HEK293 (cell line): ENCODE measurements around the gene ANKRD31.

Experiments
- CTCF ChIP-seq: fragments of 450-650 bp; formaldehyde crosslinking; IDR thresholded peaks from 2 replicates; pipeline ENCODE4 v1.5.1; 2016; ENCODE audit warnings: missing biosample characterization, missing genetic modification characterization
- TCF7L2 ChIP-seq: IDR thresholded peaks from 2 replicates; pipeline ENCODE4 v1.6.1; 2011; ENCODE audit warnings: low read depth, mild to moderate bottlenecking, inconsistent platforms, low read length, moderate library complexity, borderline replicate concordance
- WT1 ChIP-seq: fragments of 450-650 bp; formaldehyde crosslinking; IDR thresholded peaks from 2 replicates; pipeline ENCODE4 v1.5.1; 2016; ENCODE audit warnings: missing biosample characterization, missing genetic modification characterization
- YY1 ChIP-seq: fragments of 450-650 bp; formaldehyde crosslinking; IDR thresholded peaks from 2 replicates; pipeline ENCODE4 v1.5.1; 2018; ENCODE audit warnings: missing biosample characterization, missing genetic modification characterization
- ZBTB1 ChIP-seq: fragments of 450-650 bp; formaldehyde crosslinking; IDR thresholded peaks from 2 replicates; pipeline ENCODE4 v1.5.1; 2016; ENCODE audit warnings: missing biosample characterization, missing genetic modification characterization
- ZBTB26 ChIP-seq: fragments of 450-650 bp; formaldehyde crosslinking; optimal IDR thresholded peaks from 2 replicates; pipeline ENCODE3; 2016; ENCODE audit warnings: missing biosample characterization, mild to moderate bottlenecking, missing genetic modification characterization
- ZNF23 ChIP-seq: fragments of 450-650 bp; formaldehyde crosslinking; IDR thresholded peaks from 2 replicates; pipeline ENCODE4 v1.5.1; 2016; ENCODE audit warnings: missing biosample characterization, missing genetic modification characterization, borderline replicate concordance
- ZNF274 ChIP-seq, 2 experiments: fragments of 200-500 bp in 1 of 2; fragments of 450-650 bp in 1 of 2; sonication (Bioruptor generic) in 1 of 2; formaldehyde crosslinking in 1 of 2; IDR thresholded peaks; 2 replicates each; pipeline versions ENCODE4 v1.5.1 to v1.6.1; 2014 to 2016; ENCODE audit warnings: borderline replicate concordance in 1 of 2, inconsistent platforms in 1 of 2, low read length in 1 of 2, missing biosample characterization in 1 of 2, missing genetic modification characterization in 1 of 2
- ZNF501 ChIP-seq: fragments of 450-650 bp; formaldehyde crosslinking; IDR thresholded peaks from 2 replicates; pipeline ENCODE4 v1.5.1; 2016; ENCODE audit warnings: missing biosample characterization, missing genetic modification characterization
- ZNF544 ChIP-seq: fragments of 450-650 bp; formaldehyde crosslinking; IDR thresholded peaks from 2 replicates; pipeline ENCODE4 v1.5.0; 2017; ENCODE audit warnings: missing biosample characterization, missing genetic modification characterization
- ZNF670 ChIP-seq: fragments of 450-650 bp; formaldehyde crosslinking; IDR thresholded peaks from 2 replicates; pipeline ENCODE4 v1.5.1; 2016; ENCODE audit warnings: missing biosample characterization, missing genetic modification characterization, low read depth

GRCh38 chr5:75156585-75156984, 80.1 kb downstream of the ANKRD31 start:
- no peak for TF ChIP-seq WT1
- no peak for TF ChIP-seq ZBTB1 (tag by site-specific recombination)
- TF ChIP-seq ZNF274 (IDR thresholded peaks at IDR 0.05; ENCODE audit: low read length): no peak
- TF ChIP-seq ZNF274 (tag by site-specific recombination; IDR thresholded peaks at IDR 0.05; ENCODE audit: borderline replicate concordance): no peak
- no peak for TF ChIP-seq ZBTB26
- no peak for TF ChIP-seq ZNF670 (tag by site-specific recombination)
- TF ChIP-seq CTCF (tag by site-specific recombination): no peak
- TF ChIP-seq ZNF501 (tag by site-specific recombination): no peak
- TF ChIP-seq TCF7L2: no peak
- TF ChIP-seq YY1 (tag by site-specific recombination): no peak
- no peak for TF ChIP-seq ZNF544 (tag by site-specific recombination)
- no peak for TF ChIP-seq ZNF23 (tag by site-specific recombination)
